SK-N-SH (cell line): Measurements from ENCODE around the gene GAB2. TPM values are rescaled to one million over a fixed set of nuclear protein-coding genes. Genes with fewer than 3 reads are reported as not detected.

Experiments
- CTCF ChIA-PET: fragments of 300-600, 350-600 bp; formaldehyde crosslinking; extraction: SDS; loops from one replicate; lab custom pipeline; 2021; lab: Yijun Ruan, JAX
- POLR2A ChIA-PET: fragments of 350-600 bp; sonication (Branson Sonifier 250); formaldehyde crosslinking; extraction: SDS; loops from one replicate; lab custom pipeline; 2020; ENCODE audit warnings: antibody characterized with exemption, inconsistent platforms; lab: Yijun Ruan, JAX
- DNase-seq: peaks from one replicate; pipeline ENCODE4 v3.0.0; 2012
- H2AFZ ChIP-seq: fragments of 200-600 bp; sonication (generic); 2 replicates; pipeline ENCODE4 v1.8.1; 2016; ENCODE audit warnings: antibody characterized with exemption, mild to moderate bottlenecking, low read depth
- H3F3A ChIP-seq: fragments of 200-600 bp; sonication (generic); replicated peaks from 2 replicates; pipeline ENCODE3; 2016; ENCODE audit warnings: antibody characterized with exemption, mild to moderate bottlenecking; ENCODE audit not compliant: insufficient read depth
- H3K27ac ChIP-seq, 2 experiments: fragments of 200-500 bp in 1 of 2; fragments of 200-600 bp in 1 of 2; sonication (Bioruptor generic) in 1 of 2; sonication (generic), shearing (Covaris generic) in 1 of 2; 2 replicates each; pipeline versions ENCODE4 v1.5.1 to v1.6.1; 2014 to 2016; ENCODE audit warnings: low read depth in 2 of 2, inconsistent platforms in 1 of 2, low read length in 1 of 2, mild to moderate bottlenecking in 1 of 2, mixed read lengths in 1 of 2
- H3K27me3 ChIP-seq: fragments of 200-600 bp; sonication (generic), shearing (Covaris generic); 2 replicates; pipeline ENCODE4 v1.6.1; 2016; ENCODE audit warnings: mixed run types; ENCODE audit not compliant: insufficient read depth
- H3K36me3 ChIP-seq, 2 experiments: fragments of 200-500 bp in 1 of 2; fragments of 200-600 bp in 1 of 2; sonication (Bioruptor generic) in 1 of 2; sonication (generic) in 1 of 2; replicated peaks in 1 of 2; 2 replicates each; pipeline versions ENCODE3 to v1.5.1; 2014 to 2016; ENCODE audit warnings: low read length in 1 of 2, mild to moderate bottlenecking in 1 of 2; ENCODE audit not compliant: insufficient read depth in 2 of 2, control insufficient read depth in 1 of 2
- H3K4me1 ChIP-seq, 2 experiments: fragments of 200-500 bp in 1 of 2; fragments of 200-600 bp in 1 of 2; sonication (Bioruptor generic) in 1 of 2; sonication (generic), shearing (Covaris generic) in 1 of 2; 2 replicates each; pipeline versions ENCODE4 v1.5.1 to v1.6.1; 2014 to 2016; ENCODE audit warnings: low read depth in 1 of 2, low read length in 1 of 2, mixed run types in 1 of 2; ENCODE audit not compliant: insufficient read depth in 2 of 2, control insufficient read depth in 1 of 2
- H3K4me2 ChIP-seq: fragments of 200-600 bp; sonication (generic), shearing (Covaris generic); 2 replicates; pipeline ENCODE4 v1.6.1; 2017; ENCODE audit warnings: mixed run types
- H3K4me3 ChIP-seq, 2 experiments: fragments of 200-500 bp in 1 of 2; fragments of 200-600 bp in 1 of 2; sonication (Bioruptor generic) in 1 of 2; sonication (generic), shearing (Covaris generic) in 1 of 2; 2 replicates each; pipeline versions ENCODE4 v1.5.1 to v1.8.1; 2014 to 2016; ENCODE audit warnings: low read depth in 2 of 2, inconsistent platforms in 1 of 2, low read length in 1 of 2, mild to moderate bottlenecking in 1 of 2, mixed read lengths in 1 of 2, moderate library complexity in 1 of 2
- H3K79me2 ChIP-seq: fragments of 200-600 bp; sonication (generic); 2 replicates; pipeline ENCODE4 v1.8.1; 2017; ENCODE audit warnings: mild to moderate bottlenecking; ENCODE audit not compliant: insufficient read depth
- H3K9ac ChIP-seq: fragments of 200-600 bp; sonication (generic); 2 replicates; pipeline ENCODE4 v1.6.1; 2017; ENCODE audit warnings: mixed run types
- H3K9me2 ChIP-seq: fragments of 200-600 bp; sonication (generic); 2 replicates; pipeline ENCODE4 v1.6.1; 2017; ENCODE audit warnings: mixed run types
- H3K9me3 ChIP-seq: fragments of 200-600 bp; sonication (generic); 2 replicates; pipeline ENCODE4 v1.6.1; 2017; ENCODE audit warnings: mixed run types, mild to moderate bottlenecking, moderate library complexity
- H4K20me1 ChIP-seq: fragments of 200-600 bp; sonication (generic); 2 replicates; pipeline ENCODE4 v1.6.1; 2017; ENCODE audit warnings: mild to moderate bottlenecking, mixed run types; ENCODE audit not compliant: insufficient read depth
- ELF1 ChIP-seq: IDR thresholded peaks from 2 replicates; pipeline ENCODE4 v1.4.0; 2012
- EZH2phosphoT487 ChIP-seq: fragments of 200-600 bp; sonication (generic); IDR thresholded peaks from 2 replicates; pipeline ENCODE4 v1.6.1; 2017; ENCODE audit warnings: low read depth, mixed run types, mild to moderate bottlenecking, antibody characterized with exemption, moderate library complexity, borderline replicate concordance
- FOXM1 ChIP-seq: IDR thresholded peaks from 2 replicates; pipeline ENCODE4 v1.4.0; 2012; ENCODE audit warnings: low read depth, mild to moderate bottlenecking
- GATA2 ChIP-seq: sonication (generic); formaldehyde crosslinking; IDR thresholded peaks from 2 replicates; pipeline ENCODE4 v1.5.0; 2020; ENCODE audit warnings: mild to moderate bottlenecking, missing genetic modification reagents
- IRF3 ChIP-seq: fragments of 150-350 bp; IDR thresholded peaks from 2 replicates; pipeline ENCODE4 v1.6.1; 2016; ENCODE audit warnings: mild to moderate bottlenecking, low read depth, low read length
- JUND ChIP-seq: IDR thresholded peaks from 2 replicates; pipeline ENCODE4 v1.4.0; 2012
- MEF2A ChIP-seq: IDR thresholded peaks from 2 replicates; pipeline ENCODE4 v1.4.0; 2012; ENCODE audit warnings: low read depth, borderline replicate concordance
- POLR2AphosphoS5 ChIP-seq: IDR thresholded peaks from 2 replicates; pipeline ENCODE4 v1.6.1; 2012; ENCODE audit warnings: low read depth, low read length
- RFX5 ChIP-seq: IDR thresholded peaks from 2 replicates; pipeline ENCODE4 v1.6.1; 2012; ENCODE audit warnings: mild to moderate bottlenecking, improper control_type of control experiment, low read length
- TAF1 ChIP-seq: IDR thresholded peaks from 2 replicates; pipeline ENCODE4 v1.6.1; 2012; ENCODE audit warnings: low read depth, mild to moderate bottlenecking, low read length, moderate library complexity, borderline replicate concordance
- TCF12 ChIP-seq: IDR thresholded peaks from 2 replicates; pipeline ENCODE4 v1.4.0; 2012
- USF2 ChIP-seq: fragments of 150-350 bp; IDR thresholded peaks from 2 replicates; pipeline ENCODE4 v1.6.1; 2017; ENCODE audit warnings: antibody characterized with exemption, low read length, low read depth, borderline replicate concordance
- ZBTB33 ChIP-seq: IDR thresholded peaks from 2 replicates; pipeline ENCODE4 v1.4.0; 2012; ENCODE audit warnings: low read depth, borderline replicate concordance
- WGBS: methylation state at CpG from one replicate; pipeline ENCODE4 v1.1.6; 2017; ENCODE audit warnings: low lambda C conversion rate; 5-methylcytosine and 5-hydroxymethylcytosine counted together
- polyA plus RNA-seq, 3 experiments: library from polyadenylated mRNA; depleted of rRNA; stranded (reverse); fragments of >200 nt; gene quantifications; 2 replicates each; pipeline ENCODE4 v1.2.3, GENCODE V29; 2012

GAB2 gene
- polyA plus RNA-seq, 1 of the 3 experiments (the other 2 are of a cell fraction) = 5.6 TPM

- ChIA-PET CTCF (interaction anchor here (1.4 to 2.8 kb wide), 2 partner anchors 18 to 166 kb away, joined by 6 to 11 read pairs; partner anchors contain the start of gene GAB2), POLR2A (interaction anchor here (1.8 kb wide), 1 partner anchor 46 kb away, joined by 3 read pairs; no protein-coding TSS in a partner anchor)
- Histone ChIP-seq H4K20me1 (no peaks in the 10 kb centered on the region), H2AFZ (no peak overlapping the region), H3K4me1 (peaks cover 3 to 8% of the 10 kb centered on the region in 2 experiments; a peak in 1 of 4 replicates), H3K4me3 (no peak overlapping the region), H3K36me3 (peaks cover 0 to 5% of the 10 kb centered on the region in 2 experiments), H3K27me3 (no peaks in the 10 kb centered on the region), H3F3A (no peaks in the 10 kb centered on the region), H3K9me2 (no peaks in the 10 kb centered on the region), H3K9me3 (no peaks in the 10 kb centered on the region), H3K79me2 (peaks cover 23% of the 10 kb centered on the region; the same call in 1 of the 2 replicates), H3K4me2 (no peak overlapping the region), H3K27ac (no peak overlapping the region), H3K9ac (no peak overlapping the region)
- DNase-seq = no peak
- no peak for TF ChIP-seq EZH2phosphoT487
- TF ChIP-seq ZBTB33 = no peak
- TF ChIP-seq RFX5 = no peak
- TF ChIP-seq USF2 = no peak
- TF ChIP-seq MEF2A = no peak
- no peak for TF ChIP-seq GATA2 (CRISPR knock-in tag)
- no peak for TF ChIP-seq TCF12
- 81% methylated on average over 1 of the region's 1 CpG for WGBS
These were observed 18.9 kb downstream of the GAB2 start for GRCh38 chr11:78398715-78399114.

GRCh38 chr11:78397398-78397797 is 20.2 kb downstream of the GAB2 start:
- TF ChIP-seq IRF3 (no peak), TAF1 (no peak), POLR2AphosphoS5 (no peak), FOXM1 (no peak), JUND (no peak), ELF1 (no peak)
- TF ChIP-seq, all 33 proteins: peak for 0
- no peaks in the 10 kb centered on the region for H3K27me3 ChIP-seq
- POLR2A ChIA-PET = no interaction called here
- H3K79me2 ChIP-seq = peaks cover 18% of the 10 kb centered on the region; the same call in 1 of the 2 replicates
- no peak overlapping the region for H3K9ac ChIP-seq
- H3K9me3 ChIP-seq = no peaks in the 10 kb centered on the region
- H4K20me1 ChIP-seq = no peaks in the 10 kb centered on the region
- no peak overlapping the region for H2AFZ ChIP-seq
- no peak for DNase-seq
- no peaks in the 10 kb centered on the region for H3K9me2 ChIP-seq
- 98% methylated on average over 3 of the region's 3 CpGs for WGBS
- H3K4me3 ChIP-seq = no peak overlapping the region
- H3K4me1 ChIP-seq = peaks cover 3 to 10% of the 10 kb centered on the region in 2 experiments; a peak in 1 of 4 replicates
- no peak overlapping the region for H3K27ac ChIP-seq
- no peaks in the 10 kb centered on the region for H3K36me3 ChIP-seq
- CTCF ChIA-PET = interaction anchor here (1.0 kb wide), 1 partner anchor 19 kb away, joined by 5 read pairs; no protein-coding TSS in a partner anchor
- no peak overlapping the region for H3K4me2 ChIP-seq
- no peaks in the 10 kb centered on the region for H3F3A ChIP-seq
